K562 (cell line): Measurements from ENCODE around the gene RHOT1. TPM values are rescaled to one million over a fixed set of nuclear protein-coding genes. Genes with fewer than 3 reads are reported as not detected.

Experiments
- ATF7 ChIP-seq: fragments of 450-650 bp; IDR thresholded peaks from 2 replicates; pipeline ENCODE4 v1.7.1; 2014; ENCODE audit warnings: mild to moderate bottlenecking, moderate library complexity
- CBFA2T2 ChIP-seq: fragments of 450-650 bp; conservative IDR thresholded peaks from 2 replicates; pipeline ENCODE4 v1.6.1; 2017; ENCODE audit warnings: mild to moderate bottlenecking
- DACH1 ChIP-seq: fragments of 450-650 bp; IDR thresholded peaks from 2 replicates; pipeline ENCODE4 v1.6.1; 2018; ENCODE audit not compliant: partially characterized antibody
- FUS ChIP-seq: fragments of 200-400 bp; formaldehyde crosslinking; optimal IDR thresholded peaks from 2 replicates; pipeline ENCODE3; 2017; ENCODE audit warnings: low read depth, low read length
- HIVEP1 ChIP-seq: fragments of 250-450 bp; sonication (Bioruptor Pico); IDR thresholded peaks from 2 replicates; pipeline ENCODE4 v1.4.0; 2020; ENCODE audit warnings: mild to moderate bottlenecking
- MTA3 ChIP-seq: fragments of 450-650 bp; formaldehyde crosslinking; IDR thresholded peaks from 2 replicates; pipeline ENCODE4 v1.6.1; 2017; ENCODE audit warnings: mild to moderate bottlenecking, borderline replicate concordance
- NCOA1 ChIP-seq: fragments of 450-650 bp; IDR thresholded peaks from 2 replicates; pipeline ENCODE4 v1.6.1; 2016; ENCODE audit warnings: low read depth
- NCOA6 ChIP-seq: fragments of 450-650 bp; IDR thresholded peaks from 2 replicates; pipeline ENCODE4 v1.6.1; 2017; ENCODE audit warnings: mild to moderate bottlenecking
- NEUROD1 ChIP-seq: fragments of 150-350 bp; IDR thresholded peaks from 2 replicates; pipeline ENCODE4 v1.6.1; 2014; ENCODE audit warnings: borderline replicate concordance, low read length, low read depth; ENCODE audit not compliant: partially characterized antibody
- PCBP2 ChIP-seq: fragments of 200-400 bp; formaldehyde crosslinking; IDR thresholded peaks from 2 replicates; pipeline ENCODE4 v1.6.1; 2018; ENCODE audit warnings: low read length, low read depth, mild to moderate bottlenecking, moderate library complexity; ENCODE audit not compliant: poor library complexity, severe bottlenecking
- PHF21A ChIP-seq: fragments of 450-650 bp; IDR thresholded peaks from 2 replicates; pipeline ENCODE4 v1.6.1; 2017; ENCODE audit warnings: low read depth, borderline replicate concordance
- RBBP5 ChIP-seq: fragments of 200-600 bp; sonication (generic); IDR thresholded peaks from 2 replicates; pipeline ENCODE4 v1.6.1; 2012; ENCODE audit warnings: borderline replicate concordance, mild to moderate bottlenecking, low read length, control low read depth, inconsistent platforms; ENCODE audit not compliant: insufficient read depth, poor library complexity, severe bottlenecking
- RNF219 ChIP-seq: fragments of 250-450 bp; sonication (Bioruptor Pico); IDR thresholded peaks from 2 replicates; pipeline ENCODE4 v1.5.0; 2022; ENCODE audit warnings: mild to moderate bottlenecking
- SIN3A ChIP-seq, 2 experiments: fragments of 150-350 bp in 1 of 2; IDR thresholded peaks; 2 replicates each; pipeline ENCODE4 v1.6.1; 2011 to 2016; ENCODE audit warnings: borderline replicate concordance in 2 of 2, low read depth in 2 of 2, low read length in 2 of 2, mild to moderate bottlenecking in 2 of 2, moderate library complexity in 2 of 2; ENCODE audit not compliant: control insufficient read depth in 1 of 2
- SMAD3 ChIP-seq: fragments of 450-650 bp; formaldehyde crosslinking; conservative IDR thresholded peaks from 2 replicates; pipeline ENCODE4 v1.4.0; 2020; ENCODE audit warnings: mild to moderate bottlenecking
- ZC3H4 ChIP-seq: sonication (generic); formaldehyde crosslinking; IDR thresholded peaks from 2 replicates; pipeline ENCODE4 v1.9.0; 2021; ENCODE audit warnings: missing genetic modification reagents, borderline replicate concordance
- ZMIZ1 ChIP-seq, 2 experiments: fragments of 150-350 bp in 1 of 2; IDR thresholded peaks; 2 replicates each; pipeline ENCODE4 v1.6.1; 2012 to 2016; ENCODE audit warnings: low read depth in 2 of 2, low read length in 2 of 2, mild to moderate bottlenecking in 1 of 2, moderate library complexity in 1 of 2
- ZNF584 ChIP-seq: fragments of 200-800 bp; sonication (Bioruptor generic); IDR thresholded peaks from 2 replicates; pipeline ENCODE4 v1.6.1; 2016; ENCODE audit warnings: low read depth, mild to moderate bottlenecking, missing genetic modification characterization, missing compliant biosample characterization
- ZNF717 ChIP-seq: fragments of 250-450 bp; sonication (Bioruptor Pico); IDR thresholded peaks from 2 replicates; pipeline ENCODE4 v1.5.0; 2021
- polyA plus RNA-seq, 8 experiments: library from polyadenylated mRNA; depleted of rRNA in 4 of 8; stranded (reverse) in 5 of 8; unstranded in 3 of 8; fragments of >200 nt; fragmentation: Nextera tagmentation in 2 of 8; fragmentation: Illumina TruSeq in 1 of 8; extraction: Ambion mirVana in 2 of 8; extraction: Trizol in 1 of 8; gene quantifications; 2 replicates each; pipeline versions ENCODE4 v1.2.1 to v1.2.3, GENCODE V29; 2011 to 2014; ENCODE audit warnings: inconsistent platforms in 1 of 8, missing spikeins in 1 of 8
- total RNA-seq, 7 experiments: library from RNA; depleted of rRNA in 6 of 7; stranded (reverse); fragments of >200 nt in 6 of 7; fragmentation: Illumina TruSeq in 2 of 7; extraction: Trizol in 2 of 7; gene quantifications; 2 replicates each; pipeline versions ENCODE4 v1.2.1 to v1.2.3, GENCODE V29; 2011 to 2021; ENCODE audit warnings: low replicate concordance in 1 of 7
- TF ChIP-seq, protein P1 (sequence below): fragments of 450-650 bp; formaldehyde crosslinking; conservative IDR thresholded peaks from 2 replicates; pipeline ENCODE4 v1.4.0; 2022; ENCODE audit warnings: mild to moderate bottlenecking, missing genetic modification characterization

The RHOT1 gene
- total and polyA plus RNA-seq, 9 of the 15 experiments (the other 6 are each of a cell fraction or from before 2014, with no cell fraction given) = 23.0 to 101 (median 32.2) TPM

- TF ChIP-seq ZMIZ1 (IDR thresholded peaks at IDR 0.05; ENCODE audit: low read depth in 2 of 2, low read length in 2 of 2) (peak in 1 of 2 experiments; percentile 94; a peak in 2 of 4 replicates), NCOA6 (no peak), CBFA2T2 (peak; percentile 93), MTA3 (peak; percentile 75; the same call in 1 of the 2 replicates), PHF21A (peak; percentile 94), RBBP5 (no peak), NEUROD1 (peak; percentile 82), SMAD3 (CRISPR knock-in tag) (no peak), ATF7 (peak; percentile 61), ZNF717 (CRISPR knock-in tag) (no peak), RNF219 (CRISPR knock-in tag) (no peak), DACH1 (no peak), FUS (no peak), HIVEP1 (CRISPR knock-in tag) (0 out of 2 replicates have a peak, but pooled peaks have one; percentile 19), PCBP2 (no peak), NCOA1 (peak; percentile 82; the same call in 1 of the 2 replicates), ZNF584 (CRISPR knock-in tag) (no peak), SIN3A (IDR thresholded peaks at IDR 0.05; ENCODE audit: borderline replicate concordance in 2 of 2, control insufficient read depth in 1 of 2, low read depth in 2 of 2, low read length in 2 of 2) (0 out of 4 replicates have a peak, but pooled peaks of 1 of the 2 experiments have one; percentile 45), ZC3H4 (CRISPR knock-in tag) (no peak)
- TF ChIP-seq, protein P1, sequence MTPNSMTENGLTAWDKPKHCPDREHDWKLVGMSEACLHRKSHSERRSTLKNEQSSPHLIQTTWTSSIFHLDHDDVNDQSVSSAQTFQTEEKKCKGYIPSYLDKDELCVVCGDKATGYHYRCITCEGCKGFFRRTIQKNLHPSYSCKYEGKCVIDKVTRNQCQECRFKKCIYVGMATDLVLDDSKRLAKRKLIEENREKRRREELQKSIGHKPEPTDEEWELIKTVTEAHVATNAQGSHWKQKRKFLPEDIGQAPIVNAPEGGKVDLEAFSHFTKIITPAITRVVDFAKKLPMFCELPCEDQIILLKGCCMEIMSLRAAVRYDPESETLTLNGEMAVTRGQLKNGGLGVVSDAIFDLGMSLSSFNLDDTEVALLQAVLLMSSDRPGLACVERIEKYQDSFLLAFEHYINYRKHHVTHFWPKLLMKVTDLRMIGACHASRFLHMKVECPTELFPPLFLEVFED (CRISPR knock-in tag) = peak; percentile 72; the same call in 1 of the 2 replicates
Measured at GRCh38 chr17:32142857-32143526, 690 bp downstream of the RHOT1 start (continued).
